Chondrocyte (in vitro differentiated cells): Measurements from ENCODE around the gene ARFIP1. TPM values are rescaled to one million over a fixed set of nuclear protein-coding genes. Genes with fewer than 3 reads are reported as not detected.

Source experiments
- DNase-seq: peaks from one replicate; pipeline ENCODE4 v3.0.0; 2021; ENCODE audit warnings: mixed read lengths, low spot score
- H3K27ac Mint-ChIP-seq: one replicate; pipeline ENCODE4 v1.8.0; 2021; ENCODE audit warnings: mild to moderate bottlenecking, moderate library complexity, mixed read lengths; ENCODE audit not compliant: unreplicated experiment
- H3K27me3 Mint-ChIP-seq: 2 replicates; pipeline ENCODE4 v1.8.0; 2021; ENCODE audit warnings: low read depth, mixed read lengths
- H3K36me3 Mint-ChIP-seq: 2 replicates; pipeline ENCODE4 v1.8.0; 2021; ENCODE audit warnings: low read depth, mixed read lengths
- H3K4me1 Mint-ChIP-seq: 2 replicates; pipeline ENCODE4 v1.8.0; 2021; ENCODE audit warnings: low read depth, mild to moderate bottlenecking, mixed read lengths
- H3K4me3 Mint-ChIP-seq: one replicate; pipeline ENCODE4 v1.8.0; 2021; ENCODE audit warnings: mild to moderate bottlenecking, moderate library complexity, mixed read lengths; ENCODE audit not compliant: unreplicated experiment
- H3K9me3 Mint-ChIP-seq: 2 replicates; pipeline ENCODE4 v1.8.0; 2021; ENCODE audit warnings: low read depth, mixed read lengths
- total RNA-seq: library from RNA; stranded (reverse); gene quantifications from 3 replicates; pipeline ENCODE4 v1.2.1, GENCODE V29; 2021
- TF ChIP-seq, protein P1 (sequence below): fragments of 200-600 bp; sonication (generic); IDR thresholded peaks from 2 replicates; pipeline ENCODE4 v1.5.0; 2021; ENCODE audit warnings: antibody characterized with exemption, mild to moderate bottlenecking, moderate library complexity

ARFIP1 gene
- total RNA-seq, 1 donor from 2014 or later = 25.9 TPM

DNA sequence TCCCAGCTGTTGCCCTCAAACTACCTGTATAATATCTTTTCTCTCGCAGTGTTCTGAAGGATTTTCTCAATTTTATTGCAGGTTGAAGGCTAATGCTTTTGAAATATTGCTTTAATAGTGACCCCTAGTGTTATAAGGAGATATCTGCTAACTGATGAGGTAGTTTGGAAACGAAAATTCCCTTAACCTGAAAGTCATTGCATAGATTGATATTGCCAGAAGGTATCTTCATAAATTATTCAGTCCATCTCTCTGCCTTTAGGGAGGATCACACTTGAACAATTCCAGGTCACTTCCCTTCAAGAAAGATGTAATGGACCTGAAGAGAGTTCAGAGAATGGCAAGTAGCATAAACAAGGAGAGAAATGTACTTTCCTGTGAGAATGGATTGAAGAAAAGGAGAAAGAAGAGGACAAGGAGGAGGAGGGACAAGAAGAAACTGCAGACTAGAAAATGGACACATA is 44.3 kb upstream of the ARFIP1 start:
- no peaks in the 10 kb centered on the region for H3K4me1 Mint-ChIP-seq
- TF ChIP-seq, protein P1, sequence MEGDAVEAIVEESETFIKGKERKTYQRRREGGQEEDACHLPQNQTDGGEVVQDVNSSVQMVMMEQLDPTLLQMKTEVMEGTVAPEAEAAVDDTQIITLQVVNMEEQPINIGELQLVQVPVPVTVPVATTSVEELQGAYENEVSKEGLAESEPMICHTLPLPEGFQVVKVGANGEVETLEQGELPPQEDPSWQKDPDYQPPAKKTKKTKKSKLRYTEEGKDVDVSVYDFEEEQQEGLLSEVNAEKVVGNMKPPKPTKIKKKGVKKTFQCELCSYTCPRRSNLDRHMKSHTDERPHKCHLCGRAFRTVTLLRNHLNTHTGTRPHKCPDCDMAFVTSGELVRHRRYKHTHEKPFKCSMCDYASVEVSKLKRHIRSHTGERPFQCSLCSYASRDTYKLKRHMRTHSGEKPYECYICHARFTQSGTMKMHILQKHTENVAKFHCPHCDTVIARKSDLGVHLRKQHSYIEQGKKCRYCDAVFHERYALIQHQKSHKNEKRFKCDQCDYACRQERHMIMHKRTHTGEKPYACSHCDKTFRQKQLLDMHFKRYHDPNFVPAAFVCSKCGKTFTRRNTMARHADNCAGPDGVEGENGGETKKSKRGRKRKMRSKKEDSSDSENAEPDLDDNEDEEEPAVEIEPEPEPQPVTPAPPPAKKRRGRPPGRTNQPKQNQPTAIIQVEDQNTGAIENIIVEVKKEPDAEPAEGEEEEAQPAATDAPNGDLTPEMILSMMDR = peak; percentile 87

DNA sequence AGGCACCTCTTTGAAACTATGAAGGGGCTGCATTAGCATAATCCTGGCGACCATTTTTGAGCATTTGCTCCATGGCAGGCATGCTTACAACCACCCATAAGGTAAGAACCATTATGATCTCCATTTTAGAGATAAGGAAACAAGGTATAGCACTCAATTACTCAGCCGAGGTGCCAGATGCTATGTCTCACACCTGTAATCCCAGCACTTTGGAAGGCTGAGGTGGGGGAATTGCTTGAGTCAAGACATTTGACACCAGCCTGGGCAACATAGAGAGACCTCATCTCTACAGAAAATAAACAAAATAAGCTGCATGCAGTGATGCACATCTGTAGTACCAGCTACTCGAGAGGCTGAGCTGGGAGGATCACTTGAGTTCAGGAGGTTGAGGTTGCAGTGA is 43.8 kb upstream of the ARFIP1 start:
- no peak overlapping the region for H3K4me3 Mint-ChIP-seq
- no peaks in the 10 kb centered on the region for H3K9me3 Mint-ChIP-seq
- no peaks in the 10 kb centered on the region for H3K4me1 Mint-ChIP-seq
- H3K36me3 Mint-ChIP-seq = no peaks in the 10 kb centered on the region
- no peak overlapping the region for H3K27ac Mint-ChIP-seq
- no peak for DNase-seq
- TF ChIP-seq, protein P1 = no peak
- H3K27me3 Mint-ChIP-seq = peaks cover 8% of the 10 kb centered on the region

More for the DNA sequence above, 44.3 kb upstream of the ARFIP1 start:
- no peak for DNase-seq
- Mint-ChIP-seq H3K36me3 (no peaks in the 10 kb centered on the region), H3K9me3 (no peaks in the 10 kb centered on the region), H3K27me3 (peaks cover 8% of the 10 kb centered on the region), H3K27ac (no peak overlapping the region), H3K4me3 (no peak overlapping the region)

DNA sequence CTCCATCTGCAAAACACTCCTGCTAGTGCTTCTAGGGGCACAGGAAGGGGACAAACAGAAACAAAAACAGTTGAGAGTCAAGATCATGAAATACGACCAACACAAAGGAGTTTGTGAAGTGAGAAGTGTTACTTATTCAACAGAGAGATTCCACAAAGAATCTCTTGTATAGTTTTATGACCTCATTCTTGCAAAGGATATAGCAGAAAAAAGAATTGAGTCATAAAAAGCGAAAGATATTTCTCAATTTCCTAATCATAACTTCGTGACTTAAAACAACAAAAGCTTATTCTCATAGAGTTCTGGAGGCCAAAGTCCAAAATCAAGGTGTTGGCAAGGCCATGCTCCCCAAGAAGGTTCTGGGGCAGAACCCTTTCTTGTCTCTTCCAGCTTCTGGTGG is 40.9 kb upstream of the ARFIP1 start:
- DNase-seq = no peak
- H3K9me3 Mint-ChIP-seq = no peaks in the 10 kb centered on the region
- peaks cover 5% of the 10 kb centered on the region for H3K27me3 Mint-ChIP-seq
- H3K4me1 Mint-ChIP-seq = no peaks in the 10 kb centered on the region
- no peaks in the 10 kb centered on the region for H3K36me3 Mint-ChIP-seq
- no peak overlapping the region for H3K27ac Mint-ChIP-seq
- no peak overlapping the region for H3K4me3 Mint-ChIP-seq
- TF ChIP-seq, protein P1 = no peak

DNA sequence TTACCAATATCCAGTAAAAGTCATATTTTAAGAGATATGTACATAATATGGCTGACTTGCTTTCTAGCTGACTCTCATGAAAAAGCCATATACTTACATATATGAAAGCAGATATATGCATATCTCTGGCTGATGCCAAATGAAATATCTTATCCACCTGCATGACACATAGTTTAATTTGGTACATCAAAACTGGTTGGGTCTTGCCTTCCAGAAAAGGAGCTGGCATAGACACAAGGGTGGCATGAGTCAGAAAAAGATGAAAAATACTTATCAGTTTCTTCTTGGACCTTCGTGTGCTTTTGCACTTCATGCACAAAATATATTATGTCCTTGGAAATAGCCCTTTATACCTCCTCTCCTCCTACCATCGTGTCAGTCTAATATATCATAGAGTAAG is 32.3 kb upstream of the ARFIP1 start:
- H3K27me3 Mint-ChIP-seq = peaks cover 4% of the 10 kb centered on the region
- H3K36me3 Mint-ChIP-seq = no peaks in the 10 kb centered on the region
- no peaks in the 10 kb centered on the region for H3K9me3 Mint-ChIP-seq
- no peak for DNase-seq
- TF ChIP-seq, protein P1 = no peak
- H3K4me1 Mint-ChIP-seq = no peaks in the 10 kb centered on the region
- H3K27ac Mint-ChIP-seq = no peak overlapping the region
- H3K4me3 Mint-ChIP-seq = no peak overlapping the region

DNA sequence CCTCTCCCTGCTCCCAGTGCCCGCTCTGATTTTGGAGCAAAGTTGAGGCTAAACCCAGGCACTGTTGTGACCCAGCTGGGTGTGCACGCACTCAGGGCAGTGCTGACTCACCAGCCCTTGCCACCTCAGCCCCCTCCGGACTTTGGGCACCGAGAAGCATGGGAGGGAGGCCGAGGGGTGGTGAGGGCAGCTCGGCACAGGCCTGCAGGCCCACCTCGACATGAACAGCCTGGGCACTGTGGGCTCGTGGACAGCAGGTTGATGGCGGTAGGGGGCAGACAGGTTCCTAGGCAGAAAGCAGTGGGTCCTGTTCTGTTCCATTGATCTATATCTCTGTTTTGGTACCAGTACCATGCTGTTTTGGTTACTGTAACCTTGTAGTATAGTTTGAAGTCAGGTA is 31.1 kb upstream of the ARFIP1 start:
- H3K27me3 Mint-ChIP-seq = peaks cover 7% of the 10 kb centered on the region
- no peak overlapping the region for H3K4me3 Mint-ChIP-seq
- DNase-seq = no peak
- TF ChIP-seq, protein P1 = no peak
- H3K36me3 Mint-ChIP-seq = no peaks in the 10 kb centered on the region
- no peak overlapping the region for H3K27ac Mint-ChIP-seq
- no peaks in the 10 kb centered on the region for H3K4me1 Mint-ChIP-seq
- H3K9me3 Mint-ChIP-seq = no peaks in the 10 kb centered on the region
